Loucy (cell line): Measurements from ENCODE around the gene CABCOCO1.

Experiments
- H2AFZ ChIP-seq: fragments of 200-600 bp; sonication (generic); 2 replicates; pipeline ENCODE4 v1.6.0; 2016; ENCODE audit warnings: antibody characterized with exemption, mild to moderate bottlenecking, low read length, moderate library complexity
- H3F3A ChIP-seq: fragments of 200-600 bp; 2 replicates; pipeline ENCODE4 v1.6.0; 2016; ENCODE audit warnings: antibody characterized with exemption, low read depth, mild to moderate bottlenecking
- H3K27me3 ChIP-seq: fragments of 200-600 bp; sonication (generic); 2 replicates; pipeline ENCODE4 v1.6.1; 2014; ENCODE audit warnings: low read length, mild to moderate bottlenecking; ENCODE audit not compliant: insufficient read depth, poor library complexity, severe bottlenecking
- H3K36me3 ChIP-seq: fragments of 200-600 bp; sonication (generic); 2 replicates; pipeline ENCODE4 v1.6.1; 2016; ENCODE audit warnings: low read length; ENCODE audit not compliant: insufficient read depth
- H3K4me1 ChIP-seq: fragments of 200-600 bp; sonication (generic); 2 replicates; pipeline ENCODE4 v1.5.1; 2014; ENCODE audit warnings: low read length, mild to moderate bottlenecking; ENCODE audit not compliant: insufficient read depth, poor library complexity, severe bottlenecking
- H3K4me2 ChIP-seq: fragments of 200-600 bp; sonication (generic); 2 replicates; pipeline ENCODE4 v1.6.0; 2014; ENCODE audit warnings: antibody characterized with exemption, low read length, low read depth, mild to moderate bottlenecking; ENCODE audit not compliant: poor library complexity, severe bottlenecking
- H3K4me3 ChIP-seq: fragments of 200-600 bp; sonication (generic); 2 replicates; pipeline ENCODE4 v1.5.1; 2014; ENCODE audit warnings: low read length, mild to moderate bottlenecking, mixed read lengths; ENCODE audit not compliant: poor library complexity, severe bottlenecking
- H3K79me2 ChIP-seq: fragments of 200-600 bp; sonication (generic); 2 replicates; pipeline ENCODE4 v1.6.1; 2014; ENCODE audit warnings: low read length; ENCODE audit not compliant: insufficient read depth
- H3K9ac ChIP-seq: fragments of 200-600 bp; sonication (generic); 2 replicates; pipeline ENCODE4 v1.6.0; 2014; ENCODE audit warnings: mild to moderate bottlenecking, low read depth, low read length, moderate library complexity; ENCODE audit not compliant: poor library complexity, severe bottlenecking
- H3K9me2 ChIP-seq: fragments of 200-600 bp; sonication (generic); replicated peaks from 2 replicates; pipeline ENCODE4 v1.6.1; 2016; ENCODE audit warnings: low read depth, low read length, mixed read lengths
- H3K9me3 ChIP-seq: fragments of 200-600 bp; sonication (generic); 2 replicates; pipeline ENCODE4 v1.6.1; 2014; ENCODE audit warnings: mild to moderate bottlenecking, antibody characterized with exemption, low read length, low read depth; ENCODE audit not compliant: insufficient read depth
- H4K20me1 ChIP-seq: fragments of 200-600 bp; sonication (generic); 2 replicates; pipeline ENCODE4 v1.6.0; 2014; ENCODE audit warnings: antibody characterized with exemption, low read length, mild to moderate bottlenecking; ENCODE audit not compliant: insufficient read depth, poor library complexity, severe bottlenecking
- CTCF ChIP-seq: fragments of 200-600 bp; sonication (generic); conservative IDR thresholded peaks from 2 replicates; pipeline ENCODE4 v1.5.1; 2014; ENCODE audit warnings: mild to moderate bottlenecking, antibody characterized with exemption, low read length
- EZH2phosphoT487 ChIP-seq: fragments of 200-600 bp; IDR thresholded peaks from 2 replicates; pipeline ENCODE4 v1.6.1; 2018; ENCODE audit warnings: antibody characterized with exemption, mild to moderate bottlenecking, moderate library complexity, borderline replicate concordance

CABCOCO1 gene

DNA sequence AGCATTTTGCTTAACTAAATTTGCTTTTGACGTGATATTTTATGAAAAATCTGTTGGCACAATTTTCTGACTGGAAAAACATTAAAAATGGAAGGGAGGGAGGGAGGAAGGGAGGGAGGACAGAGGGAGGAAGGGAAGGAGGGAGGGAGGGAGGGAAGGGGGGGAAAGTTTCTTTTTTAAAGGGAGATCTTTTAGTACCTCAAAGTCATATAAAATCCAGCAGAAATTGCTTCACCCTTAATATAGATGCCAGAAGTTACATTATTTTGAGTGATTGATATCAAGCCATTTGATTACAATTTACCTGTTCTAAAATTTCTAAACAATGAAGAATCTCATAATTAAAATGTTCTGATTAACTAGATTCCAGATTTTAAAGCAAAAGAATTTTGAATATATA lies 68.9 kb downstream of the CABCOCO1 start:
- peaks cover 23% of the 10 kb centered on the region for H3K4me1 ChIP-seq
- H3F3A ChIP-seq: no peaks in the 10 kb centered on the region; the same call in 1 of the 2 replicates
- TF ChIP-seq CTCF: no peak
- H3K9ac ChIP-seq: no peak overlapping the region
- no peaks in the 10 kb centered on the region for H3K9me2 ChIP-seq
- no peaks in the 10 kb centered on the region for H3K27me3 ChIP-seq
- H4K20me1 ChIP-seq: no peaks in the 10 kb centered on the region
- no peaks in the 10 kb centered on the region for H3K79me2 ChIP-seq
- H3K9me3 ChIP-seq: 0 out of 2 replicates have a peak, but pooled peaks cover 2% of the 10 kb centered on the region
- no peak overlapping the region for H2AFZ ChIP-seq
- H3K36me3 ChIP-seq: no peaks in the 10 kb centered on the region
- no peak overlapping the region for H3K4me3 ChIP-seq
- no peak overlapping the region for H3K4me2 ChIP-seq

GRCh38 chr10:61732629-61733278 lies 70.0 kb downstream of the CABCOCO1 start:
- Histone ChIP-seq H4K20me1 (no peaks in the 10 kb centered on the region), H3K9me2 (no peaks in the 10 kb centered on the region), H3F3A (no peaks in the 10 kb centered on the region; the same call in 1 of the 2 replicates), H3K4me2 (no peak overlapping the region), H3K9ac (no peak overlapping the region), H3K36me3 (no peaks in the 10 kb centered on the region), H3K9me3 (0 out of 2 replicates have a peak, but pooled peaks cover 2% of the 10 kb centered on the region), H3K4me1 (peaks cover 23% of the 10 kb centered on the region), H3K27me3 (no peaks in the 10 kb centered on the region), H3K4me3 (no peak overlapping the region), H3K79me2 (no peaks in the 10 kb centered on the region), H2AFZ (no peak overlapping the region)
- TF ChIP-seq CTCF: no peak
- TF ChIP-seq EZH2phosphoT487: no peak

DNA sequence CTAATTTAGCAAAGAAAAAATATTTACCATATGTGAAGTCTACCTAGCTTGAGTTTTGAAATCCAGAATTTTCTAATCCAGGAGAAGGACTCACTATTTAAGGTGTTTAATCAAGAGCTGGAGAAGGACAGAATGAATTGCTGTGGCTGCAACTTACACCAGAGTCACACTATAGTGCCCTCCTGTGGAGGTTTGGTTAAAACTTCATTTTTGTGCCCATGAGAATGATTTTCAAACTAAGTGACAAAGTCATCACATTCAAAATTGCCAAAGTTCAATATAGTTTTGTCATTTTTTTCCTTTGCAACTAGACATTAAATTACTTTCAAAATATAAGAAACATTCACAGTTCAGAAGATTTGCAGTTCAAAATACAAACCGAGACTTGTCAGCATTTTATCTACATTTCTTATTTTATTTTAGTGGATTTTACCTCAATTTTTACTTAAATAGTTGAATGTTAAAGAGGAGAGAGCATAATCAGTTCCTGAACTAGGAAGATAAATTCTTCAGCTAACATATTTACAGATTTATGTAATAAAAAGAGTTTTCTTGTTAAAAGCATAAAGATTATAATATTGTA lies 70.7 kb downstream of the CABCOCO1 start:
- Histone ChIP-seq H3K36me3 (no peaks in the 10 kb centered on the region), H3F3A (no peaks in the 10 kb centered on the region; the same call in 1 of the 2 replicates), H3K9me2 (no peaks in the 10 kb centered on the region), H2AFZ (peak overlapping the region; percentile 73; the same call in 1 of the 2 replicates), H3K4me1 (peaks cover 23% of the 10 kb centered on the region), H4K20me1 (no peaks in the 10 kb centered on the region), H3K9ac (peak overlapping the region; percentile 2), H3K4me2 (no peak overlapping the region), H3K4me3 (no peak overlapping the region), H3K27me3 (no peaks in the 10 kb centered on the region), H3K79me2 (no peaks in the 10 kb centered on the region), H3K9me3 (0 out of 2 replicates have a peak, but pooled peaks cover 2% of the 10 kb centered on the region)
- TF ChIP-seq CTCF (peak; percentile 82), EZH2phosphoT487 (no peak)
